SJSA1 (cell line): ENCODE measurements around the gene UPK3BL2. TPM values are rescaled to one million over a fixed set of nuclear protein-coding genes. Genes with fewer than 3 reads are reported as not detected.
"Not testable (repeated sequence)": the region's sequence is repeated elsewhere in the genome, so short reads cannot be mapped to it uniquely, and the experiment has no call there.

Source experiments
- DNase-seq, 2 experiments: peaks; one replicate each; pipeline ENCODE4 v3.0.0-alpha.2; 2015 to 2020; ENCODE audit warnings: low spot score in 2 of 2, low read depth in 1 of 2
- H3K27ac ChIP-seq: fragments of 250-450 bp; sonication (Bioruptor Pico); 2 replicates; pipeline ENCODE4 v1.5.1; 2020; ENCODE audit warnings: mild to moderate bottlenecking, moderate library complexity
- H3K27me3 ChIP-seq: fragments of 250-450 bp; sonication (Bioruptor Pico); replicated peaks from 2 replicates; pipeline ENCODE4 v1.5.1; 2020; ENCODE audit warnings: mild to moderate bottlenecking, moderate library complexity
- H3K36me3 ChIP-seq: fragments of 250-450 bp; sonication (Bioruptor Pico); 2 replicates; pipeline ENCODE4 v1.5.1; 2020; ENCODE audit warnings: mild to moderate bottlenecking
- H3K4me1 ChIP-seq: fragments of 250-450 bp; sonication (Bioruptor Pico); replicated peaks from 2 replicates; pipeline ENCODE4 v1.6.1; 2021; ENCODE audit warnings: mild to moderate bottlenecking
- H3K4me3 ChIP-seq: fragments of 250-450 bp; sonication (Bioruptor Pico); 2 replicates; pipeline ENCODE4 v1.5.1; 2020; ENCODE audit warnings: mild to moderate bottlenecking
- H3K9me3 ChIP-seq: fragments of 250-450 bp; sonication (Bioruptor Pico); replicated peaks from 2 replicates; pipeline ENCODE4 v1.5.1; 2020; ENCODE audit warnings: mild to moderate bottlenecking
- total RNA-seq: library from RNA; depleted of rRNA; stranded (reverse); fragments of >200 nt; shearing (Covaris generic); gene quantifications from 2 replicates; pipeline ENCODE4 v1.2.3, GENCODE V29; 2014

Gene UPK3BL2
- total RNA-seq, 1 experiment from 2014 or later: 0.24 TPM

DNA sequence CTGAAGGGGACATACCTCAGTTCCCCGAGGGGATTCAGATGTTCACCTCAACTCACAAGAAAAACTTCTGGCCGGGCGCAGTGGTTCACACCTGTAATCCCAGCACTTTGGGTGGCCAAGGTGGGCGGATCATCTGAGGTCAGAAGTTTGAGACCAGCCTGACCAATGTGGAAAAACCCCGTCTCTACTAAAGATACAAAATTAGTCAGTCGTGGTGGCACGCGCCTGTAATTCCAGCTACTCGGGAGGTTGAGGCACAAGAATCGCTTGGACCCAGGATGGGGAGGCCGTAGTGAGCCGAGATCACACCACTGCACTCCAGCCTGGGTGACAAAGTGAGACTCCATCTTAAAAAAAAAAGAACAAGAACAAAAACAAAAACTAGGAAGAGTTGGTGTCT lies 1.8 kb upstream of the UPK3BL2 start:
- H3K4me1 ChIP-seq, H3K27me3 ChIP-seq, H3K4me3 ChIP-seq, H3K9me3 ChIP-seq, H3K27ac ChIP-seq, DNase-seq, H3K36me3 ChIP-seq: not testable (repeated sequence)

DNA sequence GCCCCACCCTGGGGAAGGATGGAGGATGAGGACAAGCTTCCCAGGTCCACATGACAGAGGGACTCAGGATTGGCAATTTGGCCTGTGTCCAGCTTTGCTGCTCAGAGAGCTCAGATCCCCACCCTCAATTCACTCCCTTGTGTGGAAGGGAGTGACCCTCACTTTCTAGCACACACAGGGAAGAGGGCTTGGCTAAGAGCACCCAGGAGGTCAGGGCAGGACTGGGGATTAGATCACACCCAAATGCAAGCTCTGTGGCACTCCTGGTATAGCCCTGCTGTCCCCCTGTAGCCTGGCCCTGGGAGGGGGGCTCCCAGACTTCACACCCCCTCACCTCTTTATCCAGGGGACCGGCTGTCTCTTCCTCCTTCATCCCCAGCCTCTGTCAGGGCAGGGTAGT lies 876 bp upstream of the UPK3BL2 start:
- H3K4me3 ChIP-seq, DNase-seq, H3K27me3 ChIP-seq, H3K27ac ChIP-seq, H3K36me3 ChIP-seq, H3K9me3 ChIP-seq, H3K4me1 ChIP-seq: not testable (repeated sequence)

DNA sequence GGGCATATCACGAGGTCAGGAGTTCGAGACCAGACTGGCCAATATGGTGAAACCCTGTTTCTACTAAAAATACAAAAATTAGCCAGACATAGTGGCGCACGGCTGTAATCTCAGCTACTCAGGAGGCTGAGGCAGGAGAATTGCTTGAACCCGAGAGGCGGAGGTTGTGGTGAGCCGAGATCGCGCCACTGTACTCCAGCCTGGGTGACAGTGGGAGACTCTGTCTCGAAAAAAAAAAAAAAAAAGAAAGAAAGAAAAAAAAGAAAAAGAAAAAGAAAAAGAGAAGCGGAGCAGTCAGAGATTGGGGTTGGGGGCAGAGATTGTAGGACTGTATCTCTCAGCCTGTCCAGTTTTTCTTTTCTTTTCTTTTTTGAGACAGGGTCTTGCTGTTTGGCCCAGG lies 725 bp downstream of the UPK3BL2 start:
- H3K27me3 ChIP-seq, H3K27ac ChIP-seq, H3K36me3 ChIP-seq, H3K4me3 ChIP-seq, H3K9me3 ChIP-seq, H3K4me1 ChIP-seq: not testable (repeated sequence)
- DNase-seq: peak in 1 of 2 experiments; percentile 30

DNA sequence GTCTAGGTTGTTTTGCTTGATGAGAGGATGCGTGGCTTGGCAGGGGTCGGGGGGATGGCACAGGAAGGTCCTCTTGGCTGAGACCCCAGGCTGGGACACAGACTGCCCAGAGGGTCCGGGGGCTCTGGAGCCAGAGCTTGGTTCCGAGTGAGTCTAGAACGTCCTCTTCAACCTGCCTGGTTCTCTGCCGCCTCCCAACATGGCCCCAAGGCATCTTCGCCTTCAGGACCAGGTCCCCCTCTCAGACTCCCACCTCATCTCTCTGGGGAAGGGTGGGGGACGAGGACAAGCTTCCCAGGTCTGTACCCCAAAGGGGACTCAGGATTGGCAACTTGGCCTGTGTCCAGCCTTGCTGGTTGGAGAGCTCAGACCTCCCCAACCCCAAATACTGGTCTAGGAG lies 1.4 kb downstream of the UPK3BL2 start:
- H3K27me3 ChIP-seq, H3K27ac ChIP-seq, H3K4me1 ChIP-seq, H3K9me3 ChIP-seq, H3K36me3 ChIP-seq, H3K4me3 ChIP-seq: not testable (repeated sequence)
- DNase-seq: peak in 1 of 2 experiments; percentile 33

DNA sequence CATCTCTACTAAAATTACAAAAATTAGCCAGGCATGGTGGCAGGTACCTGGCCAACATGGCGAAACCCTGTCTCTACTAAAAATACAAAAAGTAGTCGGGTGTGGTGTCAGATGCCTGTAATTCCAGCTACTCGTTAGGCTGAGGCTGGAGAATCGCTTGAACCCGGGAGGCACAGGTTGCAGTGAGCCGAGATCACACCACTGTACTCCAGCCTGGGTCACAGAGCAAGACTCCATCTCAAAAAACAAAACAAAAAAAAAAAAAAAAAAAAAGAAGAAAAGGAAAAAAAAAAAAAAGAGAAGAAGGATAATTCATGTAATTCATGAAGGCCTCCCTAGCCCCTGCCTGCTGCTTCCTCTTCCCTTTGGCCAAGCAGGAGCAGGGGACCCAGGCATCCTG lies 2.9 kb downstream of the UPK3BL2 start:
- not testable (repeated sequence) for H3K27me3 ChIP-seq, H3K4me1 ChIP-seq, H3K4me3 ChIP-seq, H3K27ac ChIP-seq, H3K36me3 ChIP-seq, H3K9me3 ChIP-seq
- peak in 1 of 2 experiments; percentile 16 for DNase-seq

DNA sequence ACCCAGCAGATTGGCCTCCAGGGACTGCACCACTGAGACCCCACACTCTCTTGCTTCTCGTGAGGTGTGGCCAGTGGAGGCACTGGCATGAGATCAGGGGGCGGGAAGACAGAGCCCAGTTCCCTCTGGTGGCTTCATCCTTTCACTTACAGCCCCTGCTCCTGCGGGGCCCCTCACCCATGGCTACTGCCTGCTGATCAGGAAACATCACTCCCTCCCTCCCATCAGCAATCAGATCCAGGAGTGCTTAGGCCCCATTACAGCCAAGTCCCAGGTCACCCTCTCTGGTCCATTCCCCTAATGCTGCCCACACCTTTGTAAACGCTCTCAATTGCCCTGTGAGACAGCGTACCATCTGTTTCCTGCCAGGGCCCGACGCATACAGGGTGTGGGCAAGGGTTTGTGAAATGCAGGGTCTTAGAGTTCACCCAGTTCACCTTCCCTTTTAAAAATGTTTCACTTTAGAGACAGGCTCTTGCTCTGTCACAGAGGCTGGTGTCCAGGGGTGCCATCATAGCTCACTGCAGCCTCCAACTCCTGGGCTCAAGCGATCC lies 8.4 kb downstream of the UPK3BL2 start:
- H3K4me3 ChIP-seq, H3K4me1 ChIP-seq, H3K9me3 ChIP-seq, H3K36me3 ChIP-seq, H3K27me3 ChIP-seq, H3K27ac ChIP-seq: not testable (repeated sequence)
- DNase-seq: peak; percentile 0 to 14

DNA sequence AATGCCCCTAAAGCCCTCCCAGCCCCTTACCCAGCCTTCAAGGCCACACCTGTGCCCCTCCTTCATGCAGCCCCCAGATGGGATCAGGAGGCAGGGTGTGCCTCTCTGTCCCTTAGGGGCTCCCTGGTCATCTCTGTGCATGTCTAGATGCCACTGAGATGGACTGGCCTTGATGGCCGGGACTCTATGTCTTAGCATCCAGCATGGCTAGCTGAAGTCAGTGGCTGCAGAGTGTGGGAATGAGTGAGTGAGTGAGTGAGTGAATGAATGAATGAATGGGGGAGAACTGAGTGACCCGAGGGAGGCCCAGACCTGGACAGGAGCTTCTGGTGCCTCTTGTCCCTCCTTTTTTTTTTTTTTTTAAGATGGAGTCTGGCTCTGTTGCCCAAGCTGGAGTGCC lies 11.4 kb downstream of the UPK3BL2 start:
- not testable (repeated sequence) for H3K27ac ChIP-seq, H3K4me3 ChIP-seq, H3K27me3 ChIP-seq, H3K36me3 ChIP-seq, DNase-seq, H3K9me3 ChIP-seq, H3K4me1 ChIP-seq

DNA sequence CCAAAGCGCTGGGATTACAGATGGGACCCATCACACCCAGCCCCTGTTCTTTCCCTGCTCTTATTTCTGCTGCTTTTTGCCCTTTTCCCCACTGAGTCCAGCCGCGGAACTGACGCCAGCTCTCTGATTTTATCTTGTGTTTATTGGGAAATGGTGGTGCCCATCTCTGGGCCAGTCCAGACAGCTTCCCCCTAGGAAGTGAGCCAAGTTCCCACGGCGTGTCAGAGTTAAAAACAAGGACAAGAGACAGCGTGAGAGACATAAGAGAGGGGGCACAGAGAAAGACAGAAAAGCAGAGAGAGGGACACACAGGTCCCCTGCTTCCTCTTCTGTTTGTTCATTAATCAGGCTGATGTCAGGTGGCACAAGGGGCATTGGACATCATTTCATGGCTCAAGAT lies 11.9 kb downstream of the UPK3BL2 start:
- DNase-seq: peak in 1 of 2 experiments; percentile 36
- H3K27ac ChIP-seq, H3K4me3 ChIP-seq, H3K4me1 ChIP-seq, H3K27me3 ChIP-seq, H3K36me3 ChIP-seq, H3K9me3 ChIP-seq: not testable (repeated sequence)

DNA sequence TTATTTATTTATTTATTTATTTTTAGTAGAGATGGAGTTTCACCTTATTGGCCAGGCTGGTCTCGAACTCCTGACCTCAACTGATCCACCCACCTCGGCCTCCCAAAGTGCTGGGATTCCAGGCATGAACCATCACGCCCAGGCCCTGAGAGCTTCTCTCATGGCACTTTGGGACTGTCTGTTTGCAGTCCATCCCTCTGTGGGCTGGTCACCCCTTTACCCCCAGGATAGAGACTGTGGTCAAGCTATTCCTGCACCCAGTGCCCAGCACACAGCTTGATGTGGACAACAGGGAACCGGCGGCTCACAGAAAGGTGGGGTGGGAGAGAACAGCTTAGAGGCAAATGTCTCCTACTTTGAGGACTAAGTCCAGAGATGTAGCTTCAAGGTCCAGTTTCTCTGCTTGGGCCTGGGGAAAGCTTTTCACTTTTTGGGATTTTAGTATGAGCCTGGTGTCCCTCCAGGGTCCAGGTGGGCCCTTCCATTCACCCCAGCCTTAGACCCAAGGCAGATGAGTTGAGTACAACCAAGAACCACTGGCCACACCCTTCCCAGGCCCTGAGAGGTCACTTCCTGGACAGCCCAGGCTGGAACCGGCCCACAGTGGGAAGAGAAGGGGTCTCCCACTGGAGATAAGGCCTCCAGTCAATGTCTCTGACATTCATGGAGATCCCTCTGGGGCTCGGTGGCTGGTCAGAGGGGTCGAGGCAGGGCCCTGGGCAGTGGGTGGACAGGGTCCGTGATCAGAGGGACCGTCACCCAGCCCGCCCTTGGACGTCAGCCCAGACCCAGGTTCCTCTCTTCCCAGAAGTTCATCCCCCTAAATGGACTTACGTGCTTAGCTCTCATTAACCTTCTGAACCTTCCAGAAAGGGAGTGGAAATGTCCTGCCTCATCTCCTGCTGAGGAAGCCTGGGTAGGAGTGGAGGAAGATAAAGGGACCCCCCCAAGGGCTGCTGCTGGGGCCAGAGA lies 15.4 kb downstream of the UPK3BL2 start:
- H3K4me1 ChIP-seq, H3K4me3 ChIP-seq, H3K27ac ChIP-seq, H3K27me3 ChIP-seq, H3K36me3 ChIP-seq, H3K9me3 ChIP-seq: not testable (repeated sequence)
- DNase-seq: peak in 1 of 2 experiments; percentile 38

DNA sequence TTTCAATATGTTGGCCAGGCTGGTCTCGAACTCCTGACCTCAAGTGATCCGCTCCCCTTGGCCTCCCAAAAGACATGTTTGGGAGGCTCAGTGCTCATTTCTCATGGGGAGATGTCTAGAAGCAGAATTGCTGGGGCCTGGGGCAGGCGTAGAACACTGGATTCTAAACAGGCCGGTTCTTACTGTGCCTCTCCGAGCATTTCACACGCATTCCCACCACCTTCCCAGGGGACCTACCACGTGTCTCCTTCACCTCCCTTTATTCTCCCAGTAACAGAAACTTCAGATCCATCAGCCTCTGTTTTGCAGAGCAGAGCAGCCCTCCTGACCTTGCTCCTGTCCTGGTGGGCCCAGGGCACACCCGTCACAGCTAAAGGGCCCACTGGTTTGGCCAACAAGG lies 16.3 kb downstream of the UPK3BL2 start:
- not testable (repeated sequence) for H3K27ac ChIP-seq, H3K4me3 ChIP-seq, H3K27me3 ChIP-seq, H3K36me3 ChIP-seq, H3K4me1 ChIP-seq, H3K9me3 ChIP-seq, DNase-seq

DNA sequence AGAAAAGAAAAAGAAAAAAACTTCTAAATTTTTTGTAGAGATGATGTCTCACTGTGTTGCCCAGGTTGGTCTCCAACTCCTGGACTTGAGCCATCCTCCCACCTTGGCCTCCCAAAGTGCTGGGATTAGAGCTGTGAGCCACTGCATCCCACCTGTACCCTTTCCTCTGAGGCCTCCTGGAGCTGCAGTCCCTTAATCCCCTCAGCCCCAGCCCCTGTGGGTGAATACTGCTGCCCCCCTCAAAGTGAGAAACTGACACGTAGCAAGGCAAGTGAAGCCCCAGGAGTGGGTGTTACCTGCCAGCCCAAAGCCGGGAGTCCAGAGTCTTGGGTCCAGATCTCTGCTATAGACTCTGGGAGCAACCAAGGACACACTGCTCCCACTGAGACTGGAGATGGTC lies 18.7 kb downstream of the UPK3BL2 start:
- H3K4me3 ChIP-seq, H3K36me3 ChIP-seq, H3K4me1 ChIP-seq, H3K27ac ChIP-seq, H3K9me3 ChIP-seq, H3K27me3 ChIP-seq: not testable (repeated sequence)
- DNase-seq: peak in 1 of 2 experiments; percentile 52

DNA sequence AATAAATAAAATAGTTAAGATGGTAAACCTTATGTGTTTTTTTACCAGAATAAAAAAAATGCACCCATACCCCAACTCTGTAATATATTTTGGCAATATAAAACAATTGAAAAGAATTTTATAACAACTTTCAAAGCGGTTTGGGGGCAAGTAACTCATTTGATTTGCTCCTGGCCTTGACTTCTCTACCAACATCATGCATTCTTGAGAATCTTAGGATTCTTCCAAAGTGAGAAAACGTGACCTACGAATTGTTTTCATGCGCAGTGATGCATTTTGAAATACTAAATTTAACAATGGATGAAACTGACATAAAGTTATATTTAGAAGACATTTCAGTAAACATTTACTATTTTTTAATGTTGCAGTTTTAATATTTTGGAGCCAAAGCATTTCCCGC lies 22.7 kb downstream of the UPK3BL2 start:
- not testable (repeated sequence) for H3K4me1 ChIP-seq, H3K27me3 ChIP-seq, H3K36me3 ChIP-seq, H3K4me3 ChIP-seq, DNase-seq, H3K9me3 ChIP-seq, H3K27ac ChIP-seq

DNA sequence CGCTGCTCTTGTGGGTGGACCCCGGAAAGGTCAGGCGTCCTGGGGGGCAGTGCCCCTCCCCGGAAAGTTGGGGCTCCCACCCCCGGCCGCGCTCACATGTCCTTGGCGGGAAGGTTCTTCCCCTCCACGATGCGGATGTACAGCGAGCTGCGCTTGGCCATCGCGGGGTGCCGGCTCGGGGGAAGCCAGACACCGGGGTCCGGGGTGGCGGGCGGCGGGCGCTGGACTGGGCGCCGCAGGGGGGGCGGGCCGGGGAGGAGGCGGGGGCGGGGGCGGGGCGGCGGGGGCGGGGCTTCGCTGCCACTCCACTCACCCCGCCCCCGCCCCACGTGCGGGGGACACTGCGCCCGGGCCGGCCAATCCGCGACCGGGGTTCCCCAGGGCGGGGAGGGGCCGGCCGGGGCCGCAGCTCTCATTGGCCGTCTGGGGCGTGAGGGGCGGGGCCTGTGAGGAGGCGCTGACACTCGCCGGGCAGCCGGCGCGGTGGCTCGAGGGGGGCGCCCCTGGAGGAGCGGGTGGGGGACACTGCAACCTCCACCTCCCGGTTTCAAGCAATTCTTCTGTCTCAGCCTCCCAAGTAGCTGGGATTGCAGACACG lies 25.8 kb downstream of the UPK3BL2 start, which contains the start of gene RASA4B:
Gene RASA4B (minus strand): TSS at position 228 of the 598 bp plus-strand sequence. CDS start 67 bp downstream, at position 161.
- H3K36me3 ChIP-seq, H3K27ac ChIP-seq, H3K27me3 ChIP-seq, H3K9me3 ChIP-seq, H3K4me1 ChIP-seq, H3K4me3 ChIP-seq: not testable (repeated sequence)
- peak in 1 of 2 experiments; percentile 40 for DNase-seq

DNA sequence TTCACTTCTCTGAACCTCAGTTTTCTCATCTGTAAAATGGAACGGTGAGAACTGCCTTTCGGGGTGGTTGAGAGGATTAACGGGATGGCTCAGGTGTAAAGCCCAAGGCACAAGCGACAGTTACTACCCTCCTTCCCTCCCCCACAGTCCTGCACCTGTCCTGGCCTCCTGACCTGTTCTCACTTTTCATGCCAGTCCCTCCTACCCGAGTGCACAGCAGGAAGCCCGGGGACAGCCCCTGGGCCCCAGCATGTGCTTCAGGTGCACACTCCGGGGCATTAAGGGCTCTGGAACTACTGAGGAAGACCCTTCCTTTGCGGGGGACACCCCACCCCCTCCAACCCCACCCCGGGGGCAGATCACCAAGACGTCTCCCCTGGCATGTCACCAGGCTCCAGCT lies 26.5 kb downstream of the UPK3BL2 start:
- DNase-seq, H3K27ac ChIP-seq, H3K4me1 ChIP-seq: not testable (repeated sequence)

More for the DNA sequence above, 26.5 kb downstream of the UPK3BL2 start:
- H3K4me3 ChIP-seq, H3K36me3 ChIP-seq, H3K9me3 ChIP-seq, H3K27me3 ChIP-seq: not testable (repeated sequence)
